MCF 10A (cell line): ENCODE data around the gene IGFN1. TPM values are rescaled to one million over a fixed set of nuclear protein-coding genes. Genes with fewer than 3 reads are reported as not detected.

Experiments
- BruUV-seq: library from RNA; stranded (reverse); fragments of 400-500 nt; replicated peaks from 2 replicates; lab custom pipeline; 2021; lab: Mats Ljungman, UMichigan
- CTCF ChIA-PET: fragments of 300-600 bp; sonication (Branson Sonifier 250); formaldehyde crosslinking; extraction: SDS; loops from one replicate; lab custom pipeline; 2021; ENCODE audit warnings: antibody characterized with exemption, inconsistent platforms; lab: Yijun Ruan, JAX
- POLR2A ChIA-PET: fragments of 300-600, 350-650 bp; sonication (Branson Sonifier 250); formaldehyde crosslinking; extraction: SDS; loops from one replicate; lab custom pipeline; 2020; ENCODE audit warnings: antibody characterized with exemption, inconsistent platforms; lab: Yijun Ruan, JAX
- DNase-seq: peaks from one replicate; pipeline ENCODE4 v3.0.0-alpha.2; 2018; ENCODE audit not compliant: unreplicated experiment
- H3K27ac Mint-ChIP-seq: one replicate; pipeline ENCODE4 v1.8.0; 2022; ENCODE audit warnings: mild to moderate bottlenecking, low read depth, mixed read lengths; ENCODE audit not compliant: unreplicated experiment
- H3K27me3 Mint-ChIP-seq: one replicate; pipeline ENCODE4 v1.8.0; 2022; ENCODE audit warnings: mixed read lengths; ENCODE audit not compliant: insufficient read depth, unreplicated experiment
- H3K36me3 Mint-ChIP-seq: one replicate; pipeline ENCODE4 v1.8.0; 2022; ENCODE audit warnings: mild to moderate bottlenecking, moderate library complexity, mixed read lengths; ENCODE audit not compliant: insufficient read depth, unreplicated experiment
- H3K4me1 Mint-ChIP-seq: one replicate; pipeline ENCODE4 v1.8.0; 2022; ENCODE audit warnings: mixed read lengths; ENCODE audit not compliant: insufficient read depth, unreplicated experiment
- H3K4me3 Mint-ChIP-seq: one replicate; pipeline ENCODE4 v1.8.0; 2022; ENCODE audit warnings: mild to moderate bottlenecking, moderate library complexity, mixed read lengths; ENCODE audit not compliant: unreplicated experiment
- H3K9me3 Mint-ChIP-seq: one replicate; pipeline ENCODE4 v1.8.0; 2022; ENCODE audit warnings: mixed read lengths; ENCODE audit not compliant: unreplicated experiment
- intact Hi-C: fragments of 100-400 bp; cut with micrococcal nuclease; formaldehyde crosslinking; loops from 2 replicates; pipeline ENCODE4 v1.14.1; 2022
- total RNA-seq: library from RNA; stranded (reverse); gene quantifications from 2 replicates; pipeline ENCODE4 v1.2.3, GENCODE V29; 2022
- TF ChIP-seq, protein P1 (sequence below): fragments of 200-600 bp; IDR thresholded peaks from one replicate; pipeline ENCODE4 v1.8.0; 2022; ENCODE audit warnings: antibody characterized with exemption, mild to moderate bottlenecking; ENCODE audit not compliant: unreplicated experiment

IGFN1 gene
- total RNA-seq, 1 experiment from 2014 or later = 0.26 TPM

- DNase-seq = no peak
- H3K4me1 Mint-ChIP-seq = peaks cover 33% of the 10 kb centered on the region
- H3K27me3 Mint-ChIP-seq = no peaks in the 10 kb centered on the region
- H3K27ac Mint-ChIP-seq = peak overlapping the region; percentile 84
- no peaks in the 10 kb centered on the region for H3K9me3 Mint-ChIP-seq
- POLR2A ChIA-PET = interaction anchor here (1.0 to 46.7 kb wide), 8 partner anchors 8 to 174 kb away, joined by 3 to 3819 read pairs (median 10); partner anchors contain the start of gene PKP1
- H3K36me3 Mint-ChIP-seq = no peaks in the 10 kb centered on the region
- intact Hi-C loops = loop anchor here (2.0 kb wide), 1 partner anchor 13 kb away; no protein-coding TSS in a partner anchor
- no TSS peak for BruUV-seq
- no peak overlapping the region for H3K4me3 Mint-ChIP-seq
- CTCF ChIA-PET = interaction anchor here (0.5 to 22.1 kb wide), 14 partner anchors 8 to 524 kb away, joined by 3 to 474 read pairs (median 7); partner anchors contain the start of gene PKP1
- TF ChIP-seq, protein P1, sequence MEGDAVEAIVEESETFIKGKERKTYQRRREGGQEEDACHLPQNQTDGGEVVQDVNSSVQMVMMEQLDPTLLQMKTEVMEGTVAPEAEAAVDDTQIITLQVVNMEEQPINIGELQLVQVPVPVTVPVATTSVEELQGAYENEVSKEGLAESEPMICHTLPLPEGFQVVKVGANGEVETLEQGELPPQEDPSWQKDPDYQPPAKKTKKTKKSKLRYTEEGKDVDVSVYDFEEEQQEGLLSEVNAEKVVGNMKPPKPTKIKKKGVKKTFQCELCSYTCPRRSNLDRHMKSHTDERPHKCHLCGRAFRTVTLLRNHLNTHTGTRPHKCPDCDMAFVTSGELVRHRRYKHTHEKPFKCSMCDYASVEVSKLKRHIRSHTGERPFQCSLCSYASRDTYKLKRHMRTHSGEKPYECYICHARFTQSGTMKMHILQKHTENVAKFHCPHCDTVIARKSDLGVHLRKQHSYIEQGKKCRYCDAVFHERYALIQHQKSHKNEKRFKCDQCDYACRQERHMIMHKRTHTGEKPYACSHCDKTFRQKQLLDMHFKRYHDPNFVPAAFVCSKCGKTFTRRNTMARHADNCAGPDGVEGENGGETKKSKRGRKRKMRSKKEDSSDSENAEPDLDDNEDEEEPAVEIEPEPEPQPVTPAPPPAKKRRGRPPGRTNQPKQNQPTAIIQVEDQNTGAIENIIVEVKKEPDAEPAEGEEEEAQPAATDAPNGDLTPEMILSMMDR = no peak
These were observed 71.3 kb downstream of the IGFN1 start for GRCh38 chr1:201261771-201262547.

DNA sequence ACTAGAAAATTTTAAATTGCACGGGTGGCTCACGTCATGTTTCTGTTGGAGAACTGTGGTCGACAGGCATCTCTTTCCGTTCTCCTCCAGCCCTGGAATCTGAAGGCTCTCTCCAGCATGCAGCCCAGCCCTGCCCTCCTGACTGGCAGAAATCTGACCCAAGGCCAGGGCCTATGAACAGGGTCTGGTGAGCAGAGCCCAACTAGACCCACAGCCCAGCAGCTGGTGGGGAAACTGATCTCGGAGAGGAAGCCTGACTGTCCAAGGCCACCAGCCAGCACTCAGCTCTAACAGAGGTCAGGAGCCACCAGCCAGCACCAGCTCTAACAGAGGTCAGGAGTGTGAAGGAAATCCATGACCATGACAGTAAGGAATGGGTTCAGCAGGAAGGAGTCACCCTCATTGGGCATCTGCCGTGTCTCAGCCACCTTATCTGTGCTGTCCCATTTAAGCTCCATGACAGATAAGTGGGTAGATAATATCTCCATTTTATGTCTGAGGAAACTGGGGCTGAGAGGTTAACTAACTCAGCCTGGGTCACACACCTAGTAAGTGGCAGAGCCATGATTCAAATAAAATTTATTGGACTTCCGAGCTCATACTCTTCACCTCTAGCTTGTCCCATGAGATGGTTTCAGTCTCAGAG, 72.5 kb downstream of the IGFN1 start:
- no peak overlapping the region for H3K4me3 Mint-ChIP-seq
- BruUV-seq = no TSS peak
- ChIA-PET POLR2A (interaction anchor here (0.6 to 46.7 kb wide), 8 partner anchors 9 to 215 kb away, joined by 3 to 3819 read pairs (median 4); partner anchors contain the start of gene PKP1), CTCF (interaction anchor here (0.6 to 22.1 kb wide), 17 partner anchors 9 to 531 kb away, joined by 3 to 474 read pairs (median 5); partner anchors contain the start of gene PKP1)
- H3K27ac Mint-ChIP-seq = no peak overlapping the region
- no peaks in the 10 kb centered on the region for H3K27me3 Mint-ChIP-seq
- TF ChIP-seq, protein P1 = no peak
- no peaks in the 10 kb centered on the region for H3K9me3 Mint-ChIP-seq
- DNase-seq = no peak
- intact Hi-C loops = no loop called here
- H3K4me1 Mint-ChIP-seq = peaks cover 44% of the 10 kb centered on the region
- no peaks in the 10 kb centered on the region for H3K36me3 Mint-ChIP-seq

- no peaks in the 10 kb centered on the region for H3K36me3 Mint-ChIP-seq
- POLR2A ChIA-PET = interaction anchor here (1.9 to 46.7 kb wide), 3 partner anchors 12 to 97 kb away, joined by 4 to 3819 read pairs (median 97); partner anchors contain the start of gene PKP1
- intact Hi-C loops = no loop called here
- CTCF ChIA-PET = interaction anchor here (1.0 to 22.1 kb wide), 11 partner anchors 10 to 253 kb away, joined by 3 to 474 read pairs (median 56); partner anchors contain the start of gene PKP1
- H3K27ac Mint-ChIP-seq = peak overlapping the region; percentile 89
- no peaks in the 10 kb centered on the region for H3K9me3 Mint-ChIP-seq
- no peaks in the 10 kb centered on the region for H3K27me3 Mint-ChIP-seq
- TF ChIP-seq, protein P1 = no peak
- peaks cover 53% of the 10 kb centered on the region for H3K4me1 Mint-ChIP-seq
- H3K4me3 Mint-ChIP-seq = no peak overlapping the region
- no peak for DNase-seq
- BruUV-seq = no TSS peak
These were observed 73.4 kb downstream of the IGFN1 start for GRCh38 chr1:201264072-201264471.
